Measurements from ENCODE around the gene XPC.
"Not testable (repeated sequence)": the region's sequence is repeated elsewhere in the genome, so short reads cannot be mapped to it uniquely, and the experiment has no call there.

The XPC gene

GRCh38 chr3:14113965-14114635 is 64.3 kb downstream of the XPC start:
- no peak overlapping the region for H3K4me3 ChIP-seq (ENCODE audit: control insufficient read depth in 1 of 7, extremely low read depth in 1 of 7, insufficient read depth in 4 of 7, low read depth in 2 of 7, low read length in 6 of 7)
- 100% methylated on average over 7 of the region's 7 CpGs for WGBS (ENCODE audit: insufficient coverage)
- DNase-seq = peak in 1 of 3 donors; percentile 24
- H3K27me3 ChIP-seq (replicated peaks in 2 of 5; ENCODE audit: control insufficient read depth in 4 of 5, insufficient read depth in 5 of 5, low read length in 4 of 5) = no peaks in the 10 kb centered on the region
- POLR2A ChIA-PET = no interaction called here
- H3K27ac ChIP-seq (ENCODE audit: insufficient read depth in 1 of 2, low read depth in 1 of 2, low read length in 2 of 2, poor library complexity in 1 of 2, severe bottlenecking in 2 of 2) = no peak overlapping the region
- H3K4me1 ChIP-seq (ENCODE audit: control extremely low read depth in 1 of 4, control insufficient read depth in 4 of 4, insufficient read depth in 4 of 4, low read length in 3 of 4) = peaks cover 0 to 12% (median 8%) of the 10 kb centered on the region in 4 experiments
- H3K36me3 ChIP-seq (ENCODE audit: control insufficient read depth in 4 of 4, insufficient read depth in 4 of 4, low read length in 3 of 4) = peaks cover 2 to 64% (median 46%) of the 10 kb centered on the region in 4 experiments
- no peaks in the 10 kb centered on the region for H3K9me3 ChIP-seq (ENCODE audit: control extremely low read depth in 1 of 5, control insufficient read depth in 4 of 5, insufficient read depth in 2 of 5, low read depth in 1 of 5, low read length in 4 of 5)
- CTCF ChIA-PET = interaction anchor here (0.9 to 4.2 kb wide), 6 partner anchors 8 to 229 kb away, joined by 3 to 41 read pairs (median 4); no protein-coding TSS in a partner anchor

DNA sequence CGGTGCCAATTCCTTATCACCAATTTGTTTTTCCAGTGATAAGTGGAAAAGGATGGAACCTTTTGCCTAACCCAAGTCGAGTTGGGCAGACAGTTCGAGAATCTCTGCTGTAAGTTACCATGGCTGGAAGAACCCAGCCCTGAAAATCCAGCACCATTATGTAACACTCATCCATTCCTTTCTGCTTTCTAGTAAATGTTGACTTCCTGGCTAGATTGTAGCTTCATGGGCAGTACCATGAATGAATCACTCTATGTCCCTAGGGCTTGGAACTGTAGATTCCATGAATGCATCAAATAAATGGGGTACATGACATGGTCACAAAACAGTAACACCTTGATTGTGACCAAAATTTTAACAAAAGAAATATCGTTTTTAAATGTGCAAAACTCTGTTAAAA is 67.7 kb downstream of the XPC start:
- no peaks in the 10 kb centered on the region for H3K9me3 ChIP-seq (ENCODE audit: control extremely low read depth in 1 of 5, control insufficient read depth in 4 of 5, insufficient read depth in 2 of 5, low read depth in 1 of 5, low read length in 4 of 5)
- peaks cover 2 to 47% (median 34%) of the 10 kb centered on the region in 4 experiments for H3K36me3 ChIP-seq (ENCODE audit: control insufficient read depth in 4 of 4, insufficient read depth in 4 of 4, low read length in 3 of 4)
- ChIA-PET POLR2A (no interaction called here), CTCF (interaction anchor here (1.9 kb wide), 1 partner anchor 214 kb away, joined by 7 read pairs; no protein-coding TSS in a partner anchor)
- no peaks in the 10 kb centered on the region for H3K4me1 ChIP-seq (ENCODE audit: control extremely low read depth in 1 of 4, control insufficient read depth in 4 of 4, insufficient read depth in 4 of 4, low read length in 3 of 4)
- DNase-seq = no peak
- H3K27ac ChIP-seq (ENCODE audit: insufficient read depth in 1 of 2, low read depth in 1 of 2, low read length in 2 of 2, poor library complexity in 1 of 2, severe bottlenecking in 2 of 2) = no peak overlapping the region
- H3K27me3 ChIP-seq (replicated peaks in 2 of 5; ENCODE audit: control insufficient read depth in 4 of 5, insufficient read depth in 5 of 5, low read length in 4 of 5) = no peaks in the 10 kb centered on the region
- no peak overlapping the region for H3K4me3 ChIP-seq (ENCODE audit: control insufficient read depth in 1 of 7, extremely low read depth in 1 of 7, insufficient read depth in 4 of 7, low read depth in 2 of 7, low read length in 6 of 7)
- 95% methylated on average over 3 of the region's 4 CpGs for WGBS (ENCODE audit: insufficient coverage)

DNA sequence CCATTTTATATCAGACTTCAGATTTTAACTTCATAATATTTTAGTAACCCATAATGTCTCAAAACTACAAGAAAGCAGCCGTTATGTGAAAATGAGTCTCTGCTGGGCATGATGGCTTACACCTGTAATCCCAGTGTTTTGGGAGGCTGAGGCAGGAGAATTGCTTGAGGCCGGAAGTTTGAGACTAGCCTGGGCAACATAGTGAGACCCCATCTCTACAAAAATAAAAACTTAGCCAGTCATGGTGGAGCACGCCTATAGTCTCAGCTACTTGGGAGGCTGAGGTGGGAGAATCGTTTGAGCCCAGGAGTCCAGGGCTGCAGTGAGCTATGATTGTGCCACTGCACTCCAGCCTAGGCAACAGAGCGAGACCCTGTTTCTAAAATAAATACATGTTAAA is 68.6 kb downstream of the XPC start:
- DNase-seq; POLR2A ChIA-PET; H3K27me3 ChIP-seq (replicated peaks in 2 of 5; ENCODE audit: control insufficient read depth in 4 of 5, insufficient read depth in 5 of 5, low read length in 4 of 5); H3K27ac ChIP-seq (ENCODE audit: insufficient read depth in 1 of 2, low read depth in 1 of 2, low read length in 2 of 2, poor library complexity in 1 of 2, severe bottlenecking in 2 of 2); H3K4me3 ChIP-seq (ENCODE audit: control insufficient read depth in 1 of 7, extremely low read depth in 1 of 7, insufficient read depth in 4 of 7, low read depth in 2 of 7, low read length in 6 of 7); H3K9me3 ChIP-seq (ENCODE audit: control extremely low read depth in 1 of 5, control insufficient read depth in 4 of 5, insufficient read depth in 2 of 5, low read depth in 1 of 5, low read length in 4 of 5); H3K4me1 ChIP-seq (ENCODE audit: control extremely low read depth in 1 of 4, control insufficient read depth in 4 of 4, insufficient read depth in 4 of 4, low read length in 3 of 4): not testable (repeated sequence)
- CTCF ChIA-PET = interaction anchor here (1.3 kb wide), 1 partner anchor 213 kb away, joined by 4 read pairs; no protein-coding TSS in a partner anchor
- WGBS (ENCODE audit: insufficient coverage) = 100% methylated on average over 4 of the region's 5 CpGs
- H3K36me3 ChIP-seq (ENCODE audit: control insufficient read depth in 4 of 4, insufficient read depth in 4 of 4, low read length in 3 of 4) = peaks cover 2 to 39% (median 27%) of the 10 kb centered on the region in 4 experiments

- ChIA-PET POLR2A (no interaction called here), CTCF (no interaction called here)
- Histone ChIP-seq H3K27ac (ENCODE audit: insufficient read depth in 1 of 2, low read depth in 1 of 2, low read length in 2 of 2, poor library complexity in 1 of 2, severe bottlenecking in 2 of 2) (no peak overlapping the region), H3K36me3 (ENCODE audit: control insufficient read depth in 4 of 4, insufficient read depth in 4 of 4, low read length in 3 of 4) (no peaks in the 10 kb centered on the region), H3K27me3 (replicated peaks in 2 of 5; ENCODE audit: control insufficient read depth in 4 of 5, insufficient read depth in 5 of 5, low read length in 4 of 5) (peaks cover 0 to 10% (median 0%) of the 10 kb centered on the region in 5 experiments), H3K4me3 (ENCODE audit: control insufficient read depth in 1 of 7, extremely low read depth in 1 of 7, insufficient read depth in 4 of 7, low read depth in 2 of 7, low read length in 6 of 7) (no peak overlapping the region), H3K4me1 (ENCODE audit: control extremely low read depth in 1 of 4, control insufficient read depth in 4 of 4, insufficient read depth in 4 of 4, low read length in 3 of 4) (no peaks in the 10 kb centered on the region), H3K9me3 (ENCODE audit: control extremely low read depth in 1 of 5, control insufficient read depth in 4 of 5, insufficient read depth in 2 of 5, low read depth in 1 of 5, low read length in 4 of 5) (peaks cover 0 to 6% (median 1%) of the 10 kb centered on the region in 5 experiments)
- no peak for DNase-seq
- WGBS (ENCODE audit: insufficient coverage) = 80% methylated on average over 1 of the region's 5 CpGs
Measured at GRCh38 chr3:14097616-14098391, 80.6 kb downstream of the XPC start.

GRCh38 chr3:14096742-14097141 is 81.7 kb downstream of the XPC start:
- Histone ChIP-seq H3K4me3 (ENCODE audit: control insufficient read depth in 1 of 7, extremely low read depth in 1 of 7, insufficient read depth in 4 of 7, low read depth in 2 of 7, low read length in 6 of 7) (no peak overlapping the region), H3K27me3 (replicated peaks in 2 of 5; ENCODE audit: control insufficient read depth in 4 of 5, insufficient read depth in 5 of 5, low read length in 4 of 5) (peaks cover 0 to 10% (median 0%) of the 10 kb centered on the region in 5 experiments), H3K36me3 (ENCODE audit: control insufficient read depth in 4 of 4, insufficient read depth in 4 of 4, low read length in 3 of 4) (no peaks in the 10 kb centered on the region), H3K4me1 (ENCODE audit: control extremely low read depth in 1 of 4, control insufficient read depth in 4 of 4, insufficient read depth in 4 of 4, low read length in 3 of 4) (no peaks in the 10 kb centered on the region), H3K9me3 (ENCODE audit: control extremely low read depth in 1 of 5, control insufficient read depth in 4 of 5, insufficient read depth in 2 of 5, low read depth in 1 of 5, low read length in 4 of 5) (peaks cover 0 to 6% (median 1%) of the 10 kb centered on the region in 5 experiments), H3K27ac (ENCODE audit: insufficient read depth in 1 of 2, low read depth in 1 of 2, low read length in 2 of 2, poor library complexity in 1 of 2, severe bottlenecking in 2 of 2) (no peak overlapping the region)
- no peak for DNase-seq
- CTCF ChIA-PET = no interaction called here
- POLR2A ChIA-PET = no interaction called here
- 100% methylated on average over 1 of the region's 3 CpGs for WGBS (ENCODE audit: insufficient coverage)
